Lower leg skin (tissue), 4 donors: ENCODE measurements around the gene DIMT1. TPM values are rescaled to one million over a fixed set of nuclear protein-coding genes. Genes with fewer than 3 reads are reported as not detected.

Source experiments
- DNase-seq, 2 donors: peaks; one replicate each; pipeline ENCODE4 v3.0.0-alpha.2; 2019; ENCODE audit warnings: low spot score in 2 of 2
- H3K4me3 ChIP-seq: fragments of 200-600 bp; sonication (generic); 2 replicates; pipeline ENCODE4 v1.5.1; 2017; ENCODE audit warnings: mild to moderate bottlenecking, low read depth; ENCODE audit not compliant: poor library complexity, severe bottlenecking
- POLR2A ChIP-seq, 2 donors: fragments of 450-650 bp; IDR thresholded peaks; one replicate each; pipeline ENCODE4 v1.6.1; 2016 to 2017; ENCODE audit warnings: antibody characterized with exemption in 2 of 2, mild to moderate bottlenecking in 1 of 2, moderate library complexity in 1 of 2
- WGBS, 2 donors: methylation state at CpG; one replicate each; pipeline ENCODE4 v1.1.5; 2018; 5-methylcytosine and 5-hydroxymethylcytosine counted together
- intact Hi-C: fragments of 100-400 bp; cut with DNase I; formaldehyde crosslinking; loops from one replicate; pipeline ENCODE4 v1.15.0; 2023; ENCODE audit warnings: low total_unique reads
- total RNA-seq, 4 donors: library from RNA; depleted of rRNA; stranded (reverse); fragments of >200 nt; gene quantifications; one replicate each; pipeline ENCODE4 v1.1.0, GENCODE V29; 2016
- TF ChIP-seq, protein P1 (sequence below), 3 donors: fragments of 450-650 bp; IDR thresholded peaks; one replicate each; pipeline ENCODE4 v1.5.1; 2016; ENCODE audit warnings: antibody characterized with exemption in 3 of 3, mild to moderate bottlenecking in 3 of 3, moderate library complexity in 2 of 3

Gene DIMT1
- total RNA-seq, 4 donors from 2014 or later = 13.4 to 18.9 (median 15.4) TPM

DNA sequence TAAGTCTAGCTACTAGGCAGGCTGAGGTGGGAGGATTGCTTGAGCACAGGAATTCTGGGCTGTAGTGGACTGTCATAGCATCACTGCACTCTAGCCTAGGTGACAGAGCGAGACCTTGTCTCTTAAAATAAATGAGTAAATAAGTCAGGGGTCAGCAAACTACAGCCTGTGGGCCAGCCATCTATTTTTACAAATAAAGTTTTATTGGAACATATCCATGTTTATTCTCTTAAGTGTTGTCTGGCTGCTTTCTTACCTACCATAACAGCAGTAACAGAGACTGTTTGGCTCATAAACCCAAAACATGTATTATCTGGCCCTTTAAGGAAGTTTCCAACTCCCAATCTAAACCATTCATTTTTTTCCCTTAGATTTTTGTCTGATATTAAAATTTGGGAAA, 29.6 kb downstream of the DIMT1 start:
- no peak for TF ChIP-seq POLR2A (IDR thresholded peaks at IDR 0.05)
- TF ChIP-seq, protein P1, sequence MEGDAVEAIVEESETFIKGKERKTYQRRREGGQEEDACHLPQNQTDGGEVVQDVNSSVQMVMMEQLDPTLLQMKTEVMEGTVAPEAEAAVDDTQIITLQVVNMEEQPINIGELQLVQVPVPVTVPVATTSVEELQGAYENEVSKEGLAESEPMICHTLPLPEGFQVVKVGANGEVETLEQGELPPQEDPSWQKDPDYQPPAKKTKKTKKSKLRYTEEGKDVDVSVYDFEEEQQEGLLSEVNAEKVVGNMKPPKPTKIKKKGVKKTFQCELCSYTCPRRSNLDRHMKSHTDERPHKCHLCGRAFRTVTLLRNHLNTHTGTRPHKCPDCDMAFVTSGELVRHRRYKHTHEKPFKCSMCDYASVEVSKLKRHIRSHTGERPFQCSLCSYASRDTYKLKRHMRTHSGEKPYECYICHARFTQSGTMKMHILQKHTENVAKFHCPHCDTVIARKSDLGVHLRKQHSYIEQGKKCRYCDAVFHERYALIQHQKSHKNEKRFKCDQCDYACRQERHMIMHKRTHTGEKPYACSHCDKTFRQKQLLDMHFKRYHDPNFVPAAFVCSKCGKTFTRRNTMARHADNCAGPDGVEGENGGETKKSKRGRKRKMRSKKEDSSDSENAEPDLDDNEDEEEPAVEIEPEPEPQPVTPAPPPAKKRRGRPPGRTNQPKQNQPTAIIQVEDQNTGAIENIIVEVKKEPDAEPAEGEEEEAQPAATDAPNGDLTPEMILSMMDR (IDR thresholded peaks at IDR 0.05) = no peak
- 100% methylated on average over 1 of the region's 1 CpG for WGBS, 2 donors
- DNase-seq = no peak
- no peak overlapping the region for H3K4me3 ChIP-seq
- intact Hi-C loops = no loop called here

- no peak for DNase-seq
- WGBS, 2 donors = 95 to 97% methylated on average over 3 of the region's 3 CpGs
- TF ChIP-seq, protein P1 (IDR thresholded peaks at IDR 0.05) = no peak
- TF ChIP-seq POLR2A (IDR thresholded peaks at IDR 0.05) = no peak
- intact Hi-C loops = no loop called here
- no peak overlapping the region for H3K4me3 ChIP-seq
Observed at GRCh38 chr5:62373382-62373781, 30.3 kb downstream of the DIMT1 start.

GRCh38 chr5:62372600-62372999, 31.1 kb downstream of the DIMT1 start:
- WGBS, 2 donors = 89 to 92% methylated on average over 3 of the region's 3 CpGs
- no peak for DNase-seq
- intact Hi-C loops = no loop called here
- H3K4me3 ChIP-seq = no peak overlapping the region
- TF ChIP-seq POLR2A (IDR thresholded peaks at IDR 0.05) = no peak
- TF ChIP-seq, protein P1 (IDR thresholded peaks at IDR 0.05) = no peak

GRCh38 chr5:62371409-62371808, 32.3 kb downstream of the DIMT1 start:
- H3K4me3 ChIP-seq = no peak overlapping the region
- intact Hi-C loops = no loop called here
- TF ChIP-seq, protein P1 (IDR thresholded peaks at IDR 0.05) = no peak
- TF ChIP-seq POLR2A (IDR thresholded peaks at IDR 0.05) = no peak
- DNase-seq = no peak

- no peak overlapping the region for H3K4me3 ChIP-seq
- no peak for DNase-seq
- WGBS, 2 donors = 93 to 94% methylated on average over 2 of the region's 2 CpGs
- intact Hi-C loops = no loop called here
- TF ChIP-seq, protein P1 (IDR thresholded peaks at IDR 0.05) = no peak
- TF ChIP-seq POLR2A (IDR thresholded peaks at IDR 0.05) = no peak
Observed at GRCh38 chr5:62369039-62369438, 34.7 kb downstream of the DIMT1 start.

DNA sequence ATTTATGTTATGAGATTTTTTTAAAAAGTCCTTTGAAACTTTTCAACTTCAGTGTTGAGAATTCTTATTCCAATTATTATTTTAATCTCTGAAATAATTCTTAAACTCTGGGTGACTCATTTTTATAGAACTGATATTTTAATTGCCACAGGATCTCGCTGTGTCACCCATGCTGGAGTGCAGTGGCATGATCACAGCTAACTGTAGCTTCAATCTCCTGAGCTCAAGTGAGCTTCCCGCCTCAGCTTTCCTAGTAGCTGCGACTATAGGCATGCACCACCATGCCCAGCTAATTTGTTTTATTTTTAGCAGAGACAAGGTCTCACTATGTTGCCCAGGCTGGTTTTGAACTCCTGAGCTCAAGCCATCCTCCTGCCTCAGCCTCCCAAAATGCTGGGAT, 41.0 kb downstream of the DIMT1 start:
- intact Hi-C loops = no loop called here
- DNase-seq = no peak
- TF ChIP-seq, protein P1 (IDR thresholded peaks at IDR 0.05) = no peak
- WGBS, 2 donors = 92% methylated on average over 3 of the region's 3 CpGs
- no peak overlapping the region for H3K4me3 ChIP-seq
